Liver (tissue), 9 donors: ENCODE data around the gene NDUFS2. TPM values are rescaled to one million over a fixed set of nuclear protein-coding genes. Genes with fewer than 3 reads are reported as not detected.

Source experiments
- DNase-seq: peaks from one replicate; pipeline ENCODE4 v3.0.0-alpha.2; 2017; ENCODE audit warnings: low spot score
- H3K27ac ChIP-seq, 2 donors: one replicate each; pipeline ENCODE4 v1.7.0; 2013; ENCODE audit warnings: inconsistent platforms in 2 of 2, low read length in 2 of 2, control low read depth in 1 of 2, low read depth in 1 of 2, mild to moderate bottlenecking in 1 of 2
- H3K27me3 ChIP-seq, 4 donors: one replicate each; pipeline versions ENCODE4 v1.6.1 to v1.7.0; 2013; ENCODE audit warnings: low read length in 3 of 4, inconsistent platforms in 1 of 4, mild to moderate bottlenecking in 1 of 4, moderate library complexity in 1 of 4; ENCODE audit not compliant: control insufficient read depth in 4 of 4, insufficient read depth in 4 of 4
- H3K36me3 ChIP-seq, 4 donors: one replicate each; pipeline versions ENCODE4 v1.6.1 to v1.7.0; 2013; ENCODE audit warnings: low read length in 3 of 4, mild to moderate bottlenecking in 3 of 4, low read depth in 1 of 4, moderate library complexity in 1 of 4; ENCODE audit not compliant: control insufficient read depth in 4 of 4, insufficient read depth in 3 of 4
- H3K4me1 ChIP-seq, 4 donors: one replicate each; pipeline versions ENCODE4 v1.6.1 to v1.7.0; 2013; ENCODE audit warnings: low read length in 3 of 4, mild to moderate bottlenecking in 3 of 4, moderate library complexity in 1 of 4; ENCODE audit not compliant: control insufficient read depth in 4 of 4, insufficient read depth in 4 of 4
- H3K4me3 ChIP-seq, 3 donors: one replicate each; pipeline versions ENCODE4 v1.6.1 to v1.7.0; 2013; ENCODE audit warnings: low read length in 3 of 3, control low read depth in 1 of 3, low read depth in 1 of 3, mild to moderate bottlenecking in 1 of 3
- H3K9ac ChIP-seq, 2 donors: one replicate each; pipeline ENCODE4 v1.7.0; 2013; ENCODE audit warnings: low read length in 2 of 2, mild to moderate bottlenecking in 2 of 2, moderate library complexity in 2 of 2, control low read depth in 1 of 2, low read depth in 1 of 2
- H3K9me3 ChIP-seq, 4 donors: one replicate each; pipeline versions ENCODE4 v1.6.1 to v1.7.0; 2013; ENCODE audit warnings: low read length in 3 of 4; ENCODE audit not compliant: control insufficient read depth in 4 of 4
- CTCF ChIP-seq: fragments of 150-350 bp; IDR thresholded peaks from 2 replicates; pipeline ENCODE4 v1.5.1; 2017; ENCODE audit warnings: improper control_type of control experiment, low read depth, low read length; ENCODE audit not compliant: missing input control
- EGR1 ChIP-seq, 2 donors: IDR thresholded peaks; 2 replicates each; pipeline ENCODE4 v1.6.1; 2016 to 2018; ENCODE audit warnings: antibody characterized with exemption in 2 of 2, low read depth in 2 of 2
- FOXA1 ChIP-seq: IDR thresholded peaks from 2 replicates; pipeline ENCODE4 v1.6.1; 2016; ENCODE audit warnings: antibody characterized with exemption
- HNF4G ChIP-seq: IDR thresholded peaks from 2 replicates; pipeline ENCODE4 v1.6.1; 2016; ENCODE audit warnings: antibody characterized with exemption
- NR2F2 ChIP-seq: IDR thresholded peaks from 2 replicates; pipeline ENCODE4 v1.6.1; 2016; ENCODE audit warnings: antibody characterized with exemption
- RAD21 ChIP-seq, 2 donors: IDR thresholded peaks; 2 replicates each; pipeline ENCODE4 v1.6.1; 2016; ENCODE audit warnings: antibody characterized with exemption in 2 of 2, mild to moderate bottlenecking in 2 of 2
- RXRA ChIP-seq, 2 donors: IDR thresholded peaks; 2 replicates each; pipeline ENCODE4 v1.6.1; 2017 to 2018; ENCODE audit warnings: antibody characterized with exemption in 2 of 2, mild to moderate bottlenecking in 1 of 2
- SP1 ChIP-seq: IDR thresholded peaks from 2 replicates; pipeline ENCODE4 v1.6.1; 2018; ENCODE audit warnings: antibody characterized with exemption, mild to moderate bottlenecking
- TAF1 ChIP-seq: conservative IDR thresholded peaks from 2 replicates; pipeline ENCODE4 v1.6.1; 2016; ENCODE audit warnings: antibody characterized with exemption, mild to moderate bottlenecking
- YY1 ChIP-seq: IDR thresholded peaks from 2 replicates; pipeline ENCODE4 v1.6.1; 2016; ENCODE audit warnings: antibody characterized with exemption, mild to moderate bottlenecking
- ZBTB33 ChIP-seq: IDR thresholded peaks from 2 replicates; pipeline ENCODE4 v1.6.1; 2016; ENCODE audit warnings: antibody characterized with exemption
- WGBS: extraction: QIAGEN DNeasy Blood & Tissue Kit; methylation state at CpG from one replicate; pipeline ENCODE4 v1.1.7; 2013; 5-methylcytosine and 5-hydroxymethylcytosine counted together
- polyA plus RNA-seq, 2 donors: library from polyadenylated mRNA; stranded (reverse) in 1 of 2; unstranded in 1 of 2; fragments of 200-250 nt in 1 of 2; fragments of >200 nt in 1 of 2; fragmentation: Nextera tagmentation in 1 of 2; extraction: Ambion mirVana in 1 of 2; gene quantifications; one replicate each; pipeline versions ENCODE4 v1.2.1 to v1.2.3, GENCODE V29; 2013 to 2015
- total RNA-seq, 2 donors: library from RNA; depleted of rRNA; stranded (reverse); fragments of >200 nt; gene quantifications; one replicate each; pipeline ENCODE4 v1.2.3, GENCODE V29; 2014
- TF ChIP-seq, protein P1 (sequence below): IDR thresholded peaks from 2 replicates; pipeline ENCODE4 v1.6.1; 2016; ENCODE audit warnings: antibody characterized with exemption
- donor health status: healthy.
- donor health status: healthy.
- donor health status: healthy.
- donor health status: healthy.
- donor health status: healthy.

The NDUFS2 gene
- total and polyA plus RNA-seq, 4 donors: 93.3 to 167 (median 120) TPM

GRCh38 chr1:161206411-161207140 is 4.4 kb downstream of the NDUFS2 start:
- H3K9me3 ChIP-seq: no peaks in the 10 kb centered on the region
- H3K9ac ChIP-seq: no peak overlapping the region
- no peaks in the 10 kb centered on the region for H3K27me3 ChIP-seq
- TF ChIP-seq RAD21 (IDR thresholded peaks at IDR 0.05): no peak
- peak; percentile 10 for TF ChIP-seq YY1
- TF ChIP-seq ZBTB33: no peak
- TF ChIP-seq HNF4G: no peak
- TF ChIP-seq EGR1 (IDR thresholded peaks at IDR 0.05; ENCODE audit: low read depth in 2 of 2): no peak
- DNase-seq: no peak
- no peak overlapping the region for H3K4me3 ChIP-seq
- peaks cover 6 to 51% (median 34%) of the 10 kb centered on the region in 4 donors for H3K36me3 ChIP-seq
- H3K4me1 ChIP-seq: peaks cover 8 to 27% (median 20%) of the 10 kb centered on the region in 4 donors
- 86% methylated on average over 12 of the region's 12 CpGs for WGBS
- peak overlapping the region; percentile 63 to 82 for H3K27ac ChIP-seq

DNA sequence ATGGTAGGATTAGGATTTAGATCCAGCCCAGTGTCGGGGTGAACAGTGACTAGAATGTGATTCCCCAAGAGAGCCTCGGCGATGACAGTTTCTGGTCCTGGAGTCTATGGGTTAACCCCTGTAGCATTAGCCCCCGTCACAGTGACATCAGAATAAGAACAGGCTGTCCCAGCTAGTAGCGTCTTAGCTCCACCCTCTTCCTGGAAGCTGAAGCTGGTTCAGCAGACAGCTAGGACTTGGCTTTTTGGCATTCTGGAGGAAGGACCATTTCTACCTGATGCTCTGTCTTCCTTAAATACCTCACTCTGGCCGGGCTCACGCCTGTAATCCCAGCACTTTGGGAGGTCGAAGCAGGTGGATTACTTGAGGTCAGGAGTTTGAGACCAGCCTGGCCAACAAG is 5.0 kb downstream of the NDUFS2 start:
- Histone ChIP-seq H3K9ac (no peak overlapping the region), H3K27me3 (no peaks in the 10 kb centered on the region), H3K4me3 (no peak overlapping the region), H3K36me3 (peaks cover 6 to 55% (median 38%) of the 10 kb centered on the region in 4 donors), H3K9me3 (no peaks in the 10 kb centered on the region), H3K4me1 (peaks cover 7 to 27% (median 19%) of the 10 kb centered on the region in 4 donors), H3K27ac (peak overlapping the region; percentile 46 to 82)
- 77% methylated on average over 8 of the region's 8 CpGs for WGBS
- DNase-seq: no peak
- TF ChIP-seq SP1 (peak; percentile 76), ZBTB33 (no peak), RXRA (IDR thresholded peaks at IDR 0.05) (peak in 1 of 2 donors; percentile 36), FOXA1 (no peak), CTCF (no peak), TAF1 (peak; percentile 41), YY1 (peak; percentile 7), NR2F2 (peak; percentile 82), HNF4G (no peak)
- TF ChIP-seq, protein P1, sequence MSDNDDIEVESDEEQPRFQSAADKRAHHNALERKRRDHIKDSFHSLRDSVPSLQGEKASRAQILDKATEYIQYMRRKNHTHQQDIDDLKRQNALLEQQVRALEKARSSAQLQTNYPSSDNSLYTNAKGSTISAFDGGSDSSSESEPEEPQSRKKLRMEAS: no peak
